B cell (primary cell): ENCODE data around the gene NRGN. TPM values are rescaled to one million over a fixed set of nuclear protein-coding genes. Genes with fewer than 3 reads are reported as not detected.

Source experiments
- ATAC-seq: fragments of 200-7000 bp; cut with Tn5 transposase; one replicate; pipeline ENCODE4 v1.10.0; 2021; ENCODE audit warnings: low read depth, mild to moderate bottlenecking, moderate number of reproducible peaks, moderate library complexity
- CTCF ChIA-PET: fragments of 350-600 bp; sonication (Branson Sonifier 250); formaldehyde crosslinking; loops from one replicate; lab custom pipeline; 2021; ENCODE audit warnings: antibody characterized with exemption, inconsistent platforms; lab: Charles Lee
- POLR2A ChIA-PET: fragments of 350-600 bp; sonication (Branson Sonifier 250); formaldehyde crosslinking; loops from one replicate; lab custom pipeline; 2021; ENCODE audit warnings: antibody characterized with exemption; lab: Charles Lee
- DNase-seq: peaks from one replicate; pipeline ENCODE4 v3.0.0; 2013
- H2AFZ ChIP-seq: 2 replicates; pipeline ENCODE4 v1.6.1; 2012; ENCODE audit warnings: mild to moderate bottlenecking, low read depth, low read length; ENCODE audit not compliant: insufficient read depth, poor library complexity, severe bottlenecking
- H3K27ac ChIP-seq, 2 donors: 1 replicate in 1 of 2; 2 replicates in 1 of 2; pipeline ENCODE4 v1.5.1; 2012 to 2013; ENCODE audit warnings: low read length in 2 of 2, mild to moderate bottlenecking in 2 of 2, moderate library complexity in 1 of 2
- H3K27me3 ChIP-seq, 4 experiments: fragments of 200-600 bp in 1 of 4; sonication (generic) in 1 of 4; replicated peaks in 1 of 4; 1 replicate in 2 of 4; 2 replicates in 2 of 4; pipeline versions ENCODE4 v1.6.1 to v1.7.0; 2013 to 2016; ENCODE audit warnings: low read length in 3 of 4, mild to moderate bottlenecking in 2 of 4, mixed read lengths in 1 of 4, moderate library complexity in 1 of 4; ENCODE audit not compliant: insufficient read depth in 4 of 4, control insufficient read depth in 3 of 4; ENCODE audit errors: control extremely low read depth in 1 of 4
- H3K36me3 ChIP-seq, 2 experiments: replicated peaks in 1 of 2; 1 replicate in 1 of 2; 2 replicates in 1 of 2; pipeline versions ENCODE4 v1.6.1 to v1.7.1; 2013; ENCODE audit warnings: low read length in 1 of 2; ENCODE audit not compliant: insufficient read depth in 2 of 2, control insufficient read depth in 1 of 2; ENCODE audit errors: control extremely low read depth in 1 of 2, extremely low read depth in 1 of 2
- H3K4me1 ChIP-seq, 2 donors: fragments of 200-600 bp in 1 of 2; sonication (generic) in 1 of 2; 1 replicate in 1 of 2; 2 replicates in 1 of 2; pipeline versions ENCODE4 v1.5.1 to v1.6.1; 2013 to 2017; ENCODE audit warnings: low read length in 2 of 2; ENCODE audit not compliant: control insufficient read depth in 2 of 2, insufficient read depth in 2 of 2
- H3K4me2 ChIP-seq: replicated peaks from 2 replicates; pipeline ENCODE3; 2012; ENCODE audit warnings: mild to moderate bottlenecking, low read depth, low read length; ENCODE audit not compliant: poor library complexity, severe bottlenecking
- H3K4me3 ChIP-seq, 5 experiments: fragments of 200-600 bp in 1 of 5; sonication (generic) in 1 of 5; 1 replicate in 3 of 5; 2 replicates in 2 of 5; pipeline versions ENCODE4 v1.5.1 to v1.7.0; 2011 to 2016; ENCODE audit warnings: low read length in 4 of 5, mild to moderate bottlenecking in 4 of 5, low read depth in 2 of 5, control low read depth in 1 of 5, moderate library complexity in 1 of 5; ENCODE audit not compliant: insufficient read depth in 1 of 5; ENCODE audit errors: control extremely low read depth in 1 of 5, extremely low read depth in 1 of 5
- H3K79me2 ChIP-seq: fragments of 200-600 bp; sonication (generic); one replicate; pipeline ENCODE4 v1.6.0; 2016; ENCODE audit warnings: low read length; ENCODE audit not compliant: control insufficient read depth, insufficient read depth
- H3K9ac ChIP-seq: fragments of 200-600 bp; sonication (generic); 2 replicates; pipeline ENCODE4 v1.6.1; 2017; ENCODE audit warnings: mild to moderate bottlenecking, low read length, moderate library complexity
- H3K9me3 ChIP-seq, 3 donors: one replicate each; pipeline versions ENCODE4 v1.6.1 to v1.7.1; 2013; ENCODE audit warnings: low read length in 2 of 3; ENCODE audit not compliant: control insufficient read depth in 2 of 3, insufficient read depth in 1 of 3; ENCODE audit errors: control extremely low read depth in 1 of 3
- H4K20me1 ChIP-seq: 2 replicates; pipeline ENCODE4 v1.6.0; 2012; ENCODE audit warnings: mild to moderate bottlenecking, low read length; ENCODE audit not compliant: insufficient read depth, control insufficient read depth, poor library complexity, severe bottlenecking
- H3K27ac Mint-ChIP-seq: one replicate; pipeline ENCODE4 v1.8.0; 2021; ENCODE audit warnings: mixed read lengths
- H3K27me3 Mint-ChIP-seq: one replicate; pipeline ENCODE4 v1.8.0; 2021; ENCODE audit warnings: mixed read lengths
- H3K4me1 Mint-ChIP-seq: one replicate; pipeline ENCODE4 v1.8.0; 2021; ENCODE audit warnings: mixed read lengths
- H3K4me3 Mint-ChIP-seq: one replicate; pipeline ENCODE4 v1.8.0; 2021; ENCODE audit warnings: mixed read lengths
- H3K9me3 Mint-ChIP-seq: one replicate; pipeline ENCODE4 v1.8.0; 2022; ENCODE audit warnings: mixed read lengths; ENCODE audit not compliant: insufficient read depth
- EZH2 ChIP-seq: IDR thresholded peaks from 2 replicates; pipeline ENCODE4 v1.6.1; 2012; ENCODE audit warnings: borderline replicate concordance, low read depth, mild to moderate bottlenecking, moderate library complexity, low read length; ENCODE audit not compliant: insufficient read depth, poor library complexity, severe bottlenecking
- WGBS: methylation state at CpG from one replicate; pipeline ENCODE4 v1.1.5; 2013; ENCODE audit warnings: missing lambda C conversion rate; ENCODE audit not compliant: insufficient coverage; 5-methylcytosine and 5-hydroxymethylcytosine counted together
- intact Hi-C: fragments of 100-400 bp; cut with micrococcal nuclease; formaldehyde crosslinking; loops from one replicate; pipeline ENCODE4 v1.10.0; 2022
- polyA plus RNA-seq: library from polyadenylated mRNA; depleted of rRNA; stranded (reverse); fragments of >200 nt; gene quantifications from 2 replicates; pipeline ENCODE4 v1.2.3, GENCODE V29; 2012
- total RNA-seq, 2 donors: library from RNA; stranded (reverse); fragments of 120-200 nt in 1 of 2; gene quantifications; 1 replicate in 1 of 2; 2 replicates in 1 of 2; pipeline versions ENCODE4 v1.2.3 to v1.2.4, GENCODE V29; 2013 to 2022
- TF ChIP-seq, protein P1 (sequence below): fragments of 200-600 bp; IDR thresholded peaks from one replicate; pipeline ENCODE4 v1.8.0; 2022; ENCODE audit warnings: antibody characterized with exemption, mild to moderate bottlenecking

NRGN gene
- total and polyA plus RNA-seq, 2 donors (not counting 1 experiment from before 2014, with no cell fraction given), result 3.1 TPM; not detected in 1

DNA sequence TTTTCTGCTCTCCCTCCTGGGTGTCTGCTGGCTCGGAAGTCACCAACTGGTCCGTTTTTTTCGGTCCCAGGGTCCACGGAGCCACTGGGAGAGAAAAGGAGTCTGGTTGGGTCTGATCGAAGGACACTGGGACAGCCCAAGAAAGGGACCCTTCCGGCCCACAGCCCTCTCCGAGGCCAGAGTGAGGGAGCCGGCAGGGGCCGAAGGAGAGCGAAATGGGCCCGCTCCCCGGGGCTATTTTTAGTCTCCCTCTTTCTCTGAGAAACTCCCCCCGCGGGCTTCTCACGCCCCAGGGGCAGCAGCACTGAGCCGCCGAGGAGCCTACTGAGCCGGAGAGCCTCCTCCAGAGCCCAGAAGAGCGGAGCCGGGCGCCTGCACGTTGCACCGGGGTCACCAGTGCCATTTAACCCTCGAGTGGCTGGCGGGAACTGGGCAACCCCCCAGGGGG, 20.5 kb downstream of the NRGN start:
- peak overlapping the region; percentile 71 for H2AFZ ChIP-seq
- peaks cover 6% of the 10 kb centered on the region for H4K20me1 ChIP-seq
- no peaks in the 10 kb centered on the region for H3K36me3 ChIP-seq
- WGBS, result 4% methylated on average over 25 of the region's 25 CpGs
- peak overlapping the region; percentile 71 to 87 for H3K27ac ChIP-seq
- TF ChIP-seq, protein P1, sequence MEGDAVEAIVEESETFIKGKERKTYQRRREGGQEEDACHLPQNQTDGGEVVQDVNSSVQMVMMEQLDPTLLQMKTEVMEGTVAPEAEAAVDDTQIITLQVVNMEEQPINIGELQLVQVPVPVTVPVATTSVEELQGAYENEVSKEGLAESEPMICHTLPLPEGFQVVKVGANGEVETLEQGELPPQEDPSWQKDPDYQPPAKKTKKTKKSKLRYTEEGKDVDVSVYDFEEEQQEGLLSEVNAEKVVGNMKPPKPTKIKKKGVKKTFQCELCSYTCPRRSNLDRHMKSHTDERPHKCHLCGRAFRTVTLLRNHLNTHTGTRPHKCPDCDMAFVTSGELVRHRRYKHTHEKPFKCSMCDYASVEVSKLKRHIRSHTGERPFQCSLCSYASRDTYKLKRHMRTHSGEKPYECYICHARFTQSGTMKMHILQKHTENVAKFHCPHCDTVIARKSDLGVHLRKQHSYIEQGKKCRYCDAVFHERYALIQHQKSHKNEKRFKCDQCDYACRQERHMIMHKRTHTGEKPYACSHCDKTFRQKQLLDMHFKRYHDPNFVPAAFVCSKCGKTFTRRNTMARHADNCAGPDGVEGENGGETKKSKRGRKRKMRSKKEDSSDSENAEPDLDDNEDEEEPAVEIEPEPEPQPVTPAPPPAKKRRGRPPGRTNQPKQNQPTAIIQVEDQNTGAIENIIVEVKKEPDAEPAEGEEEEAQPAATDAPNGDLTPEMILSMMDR, result no peak
- no peak for TF ChIP-seq EZH2
- Mint-ChIP-seq H3K4me3 (peak overlapping the region; percentile 94), H3K9me3 (no peaks in the 10 kb centered on the region), H3K27ac (peak overlapping the region; percentile 84), H3K27me3 (peaks cover 11% of the 10 kb centered on the region), H3K4me1 (peaks cover 46% of the 10 kb centered on the region)
- H3K9me3 ChIP-seq, result peaks cover 0 to 3% (median 0%) of the 10 kb centered on the region in 3 donors
- peak overlapping the region; percentile 99 for H3K4me2 ChIP-seq
- H3K4me3 ChIP-seq, result peak overlapping the region in 4 of 5 experiments; percentile 24 to 81 (median 55)
- intact Hi-C loops, result no loop called here
- POLR2A ChIA-PET, result interaction anchor here (0.7 to 1.4 kb wide), 3 partner anchors 11 to 20 kb away, joined by 3 to 8 read pairs (median 4); no protein-coding TSS in a partner anchor
- ATAC-seq, result peak; percentile 19
- H3K9ac ChIP-seq, result peak overlapping the region; percentile 76
- peak; percentile 74 for DNase-seq
- CTCF ChIA-PET, result interaction anchor here (1.9 to 11.1 kb wide), 5 partner anchors 10 to 115 kb away, joined by 7 to 202 read pairs (median 26); partner anchors contain the start of genes MSANTD2 and VSIG2
- peaks cover 43 to 61% of the 10 kb centered on the region in 2 donors for H3K4me1 ChIP-seq
- H3K27me3 ChIP-seq, result peaks cover 0 to 22% (median 10%) of the 10 kb centered on the region in 4 experiments
- H3K79me2 ChIP-seq, result peaks cover 32% of the 10 kb centered on the region

DNA sequence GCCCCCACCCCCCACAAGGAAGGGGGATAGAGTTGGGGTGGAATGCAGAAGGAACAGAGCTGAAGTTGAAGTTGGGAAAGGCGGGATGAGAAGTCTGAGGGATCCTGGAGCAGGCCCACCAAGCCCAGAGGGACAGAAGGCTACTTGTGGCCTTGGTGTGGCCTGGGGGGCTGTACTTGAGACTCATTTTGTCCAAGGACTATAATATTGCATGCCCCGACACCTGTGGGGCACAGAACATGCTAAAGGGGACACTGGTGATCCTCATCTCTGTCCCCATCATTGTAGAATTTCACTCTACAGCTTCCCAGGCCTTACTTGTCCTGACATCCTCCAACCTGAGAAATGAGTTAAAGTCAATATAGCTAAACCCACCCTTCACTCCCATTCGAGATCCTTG, 21.1 kb downstream of the NRGN start:
- Histone ChIP-seq H3K36me3 (no peaks in the 10 kb centered on the region), H3K27me3 (peaks cover 0 to 22% (median 10%) of the 10 kb centered on the region in 4 experiments), H3K4me3 (peak overlapping the region in 4 of 5 experiments; percentile 24 to 81 (median 55)), H3K4me2 (peak overlapping the region; percentile 99), H3K79me2 (peaks cover 32% of the 10 kb centered on the region), H3K9me3 (peaks cover 0 to 3% (median 0%) of the 10 kb centered on the region in 3 donors), H3K4me1 (peaks cover 43 to 61% of the 10 kb centered on the region in 2 donors), H3K27ac (peak overlapping the region; percentile 71 to 87), H3K9ac (peak overlapping the region; percentile 76), H4K20me1 (peaks cover 6% of the 10 kb centered on the region), H2AFZ (peak overlapping the region; percentile 71)
- peaks cover 46% of the 10 kb centered on the region for H3K4me1 Mint-ChIP-seq
- ChIA-PET POLR2A (interaction anchor here (0.7 to 1.4 kb wide), 3 partner anchors 12 to 21 kb away, joined by 3 to 8 read pairs (median 4); no protein-coding TSS in a partner anchor), CTCF (interaction anchor here (1.0 to 11.1 kb wide), 8 partner anchors 11 to 116 kb away, joined by 3 to 202 read pairs (median 17); partner anchors contain the start of genes MSANTD2, SIAE, SPA17 and VSIG2)
- no peak for ATAC-seq
- peak overlapping the region; percentile 94 for H3K4me3 Mint-ChIP-seq
- no peak for DNase-seq
- TF ChIP-seq, protein P1, result no peak
- TF ChIP-seq EZH2, result no peak
- peak overlapping the region; percentile 37 for H3K27ac Mint-ChIP-seq
- intact Hi-C loops, result no loop called here
- peaks cover 11% of the 10 kb centered on the region for H3K27me3 Mint-ChIP-seq
- 72% methylated on average over 3 of the region's 3 CpGs for WGBS
- no peaks in the 10 kb centered on the region for H3K9me3 Mint-ChIP-seq
